ENCODE results near the gene HOXD3. TPM values are rescaled to one million over a fixed set of nuclear protein-coding genes. Genes with fewer than 3 reads are reported as not detected.
A peak's percentile ranks its signal among the peaks of the same experiment; 100 is the strongest.

The HOXD3 gene
- total and polyA plus RNA-seq, 2 experiments from 2014 or later = 2.3 to 3.2 TPM

- Histone ChIP-seq H3K9me2 (ENCODE audit: insufficient read depth) (no peaks in the 10 kb centered on the region), H3K4me1 (ENCODE audit: insufficient read depth) (no peaks in the 10 kb centered on the region; the same call in 1 of the 2 replicates), H3F3A (ENCODE audit: insufficient read depth) (peaks cover 21% of the 10 kb centered on the region), H2AFZ (no peak overlapping the region), H4K20me1 (ENCODE audit: insufficient read depth) (no peaks in the 10 kb centered on the region), H3K4me3 (peak overlapping the region; percentile 70), H3K27ac (peak overlapping the region; percentile 88), H3K9me3 (ENCODE audit: low read depth) (no peaks in the 10 kb centered on the region), H3K9ac (peak overlapping the region; percentile 89), H3K4me2 (ENCODE audit: unreplicated experiment) (peak overlapping the region; percentile 95), H3K79me2 (ENCODE audit: insufficient read depth) (peaks cover 96% of the 10 kb centered on the region), H3K36me3 (ENCODE audit: low read depth) (peaks cover 15% of the 10 kb centered on the region), H3K27me3 (replicated peaks; ENCODE audit: insufficient read depth) (no peaks in the 10 kb centered on the region)
- TF ChIP-seq EZH2 (IDR thresholded peaks at IDR 0.05; ENCODE audit: insufficient read depth, poor library complexity, severe bottlenecking) = no peak
- TF ChIP-seq EZH2phosphoT487 (IDR thresholded peaks at IDR 0.05; ENCODE audit: insufficient read depth, low read depth) = no peak
- in situ Hi-C loops (cut with MboI) = loop anchor here (25.0 kb wide), 1 partner anchor 1627 kb away; no protein-coding TSS in a partner anchor
- WGBS, 2 experiments (ENCODE audit: low coverage in 1 of 2, low lambda C conversion rate in 2 of 2, missing lambda C conversion rate in 2 of 2) = 34 to 41% methylated on average over 7 of the region's 7 CpGs
- no peak for DNase-seq
These were observed 46.4 kb upstream of the HOXD3 start for GRCh38 chr2:176110415-176111308.

GRCh38 chr2:176111309-176111663 lies 45.8 kb upstream of the HOXD3 start:
- 8 to 13% methylated on average over 16 of the region's 16 CpGs for WGBS, 2 experiments (ENCODE audit: low coverage in 1 of 2, low lambda C conversion rate in 2 of 2, missing lambda C conversion rate in 2 of 2)
- Histone ChIP-seq H3K4me1 (ENCODE audit: insufficient read depth) (no peaks in the 10 kb centered on the region; the same call in 1 of the 2 replicates), H3K27ac (peak overlapping the region; percentile 88), H3K9ac (peak overlapping the region; percentile 89), H3K9me2 (ENCODE audit: insufficient read depth) (no peaks in the 10 kb centered on the region), H2AFZ (no peak overlapping the region), H3F3A (ENCODE audit: insufficient read depth) (peaks cover 17% of the 10 kb centered on the region), H4K20me1 (ENCODE audit: insufficient read depth) (no peaks in the 10 kb centered on the region), H3K79me2 (ENCODE audit: insufficient read depth) (peaks cover 96% of the 10 kb centered on the region), H3K4me3 (peak overlapping the region; percentile 70), H3K4me2 (ENCODE audit: unreplicated experiment) (peak overlapping the region; percentile 95), H3K27me3 (replicated peaks; ENCODE audit: insufficient read depth) (no peaks in the 10 kb centered on the region), H3K36me3 (ENCODE audit: low read depth) (peaks cover 15% of the 10 kb centered on the region), H3K9me3 (ENCODE audit: low read depth) (no peaks in the 10 kb centered on the region)
- in situ Hi-C loops (cut with MboI) = loop anchor here (25.0 kb wide), 1 partner anchor 1626 kb away; no protein-coding TSS in a partner anchor
- peak; percentile 92 for DNase-seq
- TF ChIP-seq EZH2 (IDR thresholded peaks at IDR 0.05; ENCODE audit: insufficient read depth, poor library complexity, severe bottlenecking) = no peak
- TF ChIP-seq EZH2phosphoT487 (IDR thresholded peaks at IDR 0.05; ENCODE audit: insufficient read depth, low read depth) = no peak

- DNase-seq = peak; percentile 56
- Histone ChIP-seq H3K4me1 (ENCODE audit: insufficient read depth) (no peaks in the 10 kb centered on the region; the same call in 1 of the 2 replicates), H4K20me1 (ENCODE audit: insufficient read depth) (no peaks in the 10 kb centered on the region), H2AFZ (no peak overlapping the region), H3K79me2 (ENCODE audit: insufficient read depth) (peaks cover 96% of the 10 kb centered on the region), H3F3A (ENCODE audit: insufficient read depth) (peaks cover 19% of the 10 kb centered on the region), H3K4me3 (peak overlapping the region; percentile 70), H3K36me3 (ENCODE audit: low read depth) (peaks cover 15% of the 10 kb centered on the region), H3K9me3 (ENCODE audit: low read depth) (no peaks in the 10 kb centered on the region), H3K27me3 (replicated peaks; ENCODE audit: insufficient read depth) (no peaks in the 10 kb centered on the region), H3K9me2 (ENCODE audit: insufficient read depth) (no peaks in the 10 kb centered on the region), H3K27ac (peak overlapping the region; percentile 88), H3K9ac (peak overlapping the region; percentile 89), H3K4me2 (ENCODE audit: unreplicated experiment) (peak overlapping the region; percentile 95)
- TF ChIP-seq EZH2phosphoT487 (IDR thresholded peaks at IDR 0.05; ENCODE audit: insufficient read depth, low read depth) = no peak
- 39 to 62% methylated on average over 29 of the region's 29 CpGs for WGBS, 2 experiments (ENCODE audit: low coverage in 1 of 2, low lambda C conversion rate in 2 of 2, missing lambda C conversion rate in 2 of 2)
- in situ Hi-C loops (cut with MboI) = loop anchor here (25.0 kb wide), 1 partner anchor 1625 kb away; no protein-coding TSS in a partner anchor
These were observed 45.2 kb upstream of the HOXD3 start for GRCh38 chr2:176111846-176112374.

GRCh38 chr2:176112375-176113302 lies 44.5 kb upstream of the HOXD3 start:
- Histone ChIP-seq H3K9me3 (ENCODE audit: low read depth) (no peaks in the 10 kb centered on the region), H3K27me3 (replicated peaks; ENCODE audit: insufficient read depth) (no peaks in the 10 kb centered on the region), H3K9ac (peak overlapping the region; percentile 89), H3K27ac (peak overlapping the region; percentile 88), H2AFZ (no peak overlapping the region), H3K4me3 (peak overlapping the region; percentile 70), H3K9me2 (ENCODE audit: insufficient read depth) (no peaks in the 10 kb centered on the region), H3F3A (ENCODE audit: insufficient read depth) (peaks cover 21% of the 10 kb centered on the region), H3K4me1 (ENCODE audit: insufficient read depth) (no peaks in the 10 kb centered on the region; the same call in 1 of the 2 replicates), H3K36me3 (ENCODE audit: low read depth) (peaks cover 15% of the 10 kb centered on the region), H4K20me1 (ENCODE audit: insufficient read depth) (no peaks in the 10 kb centered on the region), H3K79me2 (ENCODE audit: insufficient read depth) (peaks cover 98% of the 10 kb centered on the region), H3K4me2 (ENCODE audit: unreplicated experiment) (peak overlapping the region; percentile 95)
- 37 to 46% methylated on average over 39 to 40 of the region's 40 CpGs for WGBS, 2 experiments (ENCODE audit: low coverage in 1 of 2, low lambda C conversion rate in 2 of 2, missing lambda C conversion rate in 2 of 2)
- TF ChIP-seq EZH2 (IDR thresholded peaks at IDR 0.05; ENCODE audit: insufficient read depth, poor library complexity, severe bottlenecking) (no peak), EZH2phosphoT487 (IDR thresholded peaks at IDR 0.05; ENCODE audit: insufficient read depth, low read depth) (no peak)
- in situ Hi-C loops (cut with MboI) = loop anchor here (25.0 kb wide), 1 partner anchor 1625 kb away; no protein-coding TSS in a partner anchor
- peak; percentile 51 for DNase-seq

Data from GM23248 (cell line).